ENCODE data around the gene PDPN. TPM values are rescaled to one million over a fixed set of nuclear protein-coding genes. Genes with fewer than 3 reads are reported as not detected.

PDPN gene
- total and polyA plus RNA-seq, 2 donors from 2014 or later: 4.6 to 7.4 TPM

- H3K27ac ChIP-seq (ENCODE audit: low read depth in 2 of 2, low read length in 2 of 2): no peak overlapping the region
Observed at GRCh38 chr1:13604721-13605120, 21.1 kb downstream of the PDPN start.

GRCh38 chr1:13605159-13605558, 21.5 kb downstream of the PDPN start:
- H3K27ac ChIP-seq (ENCODE audit: low read depth in 2 of 2, low read length in 2 of 2): no peak overlapping the region
- DNase-seq (no peak), FAIRE-seq (no peak)
- no peaks in the 10 kb centered on the region for H3K4me1 ChIP-seq (ENCODE audit: control insufficient read depth in 2 of 3, insufficient read depth in 2 of 3, low read depth in 1 of 3, low read length in 3 of 3)
- H3K9me3 ChIP-seq (ENCODE audit: control insufficient read depth in 2 of 3, insufficient read depth in 1 of 3, low read length in 3 of 3): no peaks in the 10 kb centered on the region
- TF ChIP-seq CTCF (IDR thresholded peaks at IDR 0.05; ENCODE audit: borderline replicate concordance, extremely low read depth, insufficient read depth): no peak
- H3K27me3 ChIP-seq (ENCODE audit: control insufficient read depth, insufficient read depth, low read length): no peaks in the 10 kb centered on the region
- H3K4me3 ChIP-seq (ENCODE audit: low read length in 3 of 3): no peak overlapping the region
- H3K36me3 ChIP-seq (ENCODE audit: control insufficient read depth in 2 of 3, insufficient read depth in 3 of 3, low read length in 3 of 3): no peaks in the 10 kb centered on the region
- intact Hi-C loops (cut with DNase I): no loop called here
- no peak overlapping the region for H3K9ac ChIP-seq (ENCODE audit: low read length in 3 of 3)

More at GRCh38 chr1:13604721-13605120, 21.1 kb downstream of the PDPN start:
- no peak for TF ChIP-seq CTCF (IDR thresholded peaks at IDR 0.05; ENCODE audit: borderline replicate concordance, extremely low read depth, insufficient read depth)
- no peaks in the 10 kb centered on the region for H3K9me3 ChIP-seq (ENCODE audit: control insufficient read depth in 2 of 3, insufficient read depth in 1 of 3, low read length in 3 of 3)
- DNase-seq (no peak), FAIRE-seq (no peak)
- no peaks in the 10 kb centered on the region for H3K27me3 ChIP-seq (ENCODE audit: control insufficient read depth, insufficient read depth, low read length)
- no peaks in the 10 kb centered on the region for H3K4me1 ChIP-seq (ENCODE audit: control insufficient read depth in 2 of 3, insufficient read depth in 2 of 3, low read depth in 1 of 3, low read length in 3 of 3)
- no peak overlapping the region for H3K9ac ChIP-seq (ENCODE audit: low read length in 3 of 3)
- no peaks in the 10 kb centered on the region for H3K36me3 ChIP-seq (ENCODE audit: control insufficient read depth in 2 of 3, insufficient read depth in 3 of 3, low read length in 3 of 3)
- no peak overlapping the region for H3K4me3 ChIP-seq (ENCODE audit: low read length in 3 of 3)
- intact Hi-C loops (cut with DNase I): no loop called here

- Histone ChIP-seq H3K4me3 (ENCODE audit: low read length in 3 of 3) (no peak overlapping the region), H3K36me3 (ENCODE audit: control insufficient read depth in 2 of 3, insufficient read depth in 3 of 3, low read length in 3 of 3) (no peaks in the 10 kb centered on the region), H3K27me3 (ENCODE audit: control insufficient read depth, insufficient read depth, low read length) (no peaks in the 10 kb centered on the region), H3K9ac (ENCODE audit: low read length in 3 of 3) (no peak overlapping the region), H3K4me1 (ENCODE audit: control insufficient read depth in 2 of 3, insufficient read depth in 2 of 3, low read depth in 1 of 3, low read length in 3 of 3) (no peaks in the 10 kb centered on the region), H3K27ac (ENCODE audit: low read depth in 2 of 2, low read length in 2 of 2) (no peak overlapping the region), H3K9me3 (ENCODE audit: control insufficient read depth in 2 of 3, insufficient read depth in 1 of 3, low read length in 3 of 3) (no peaks in the 10 kb centered on the region)
- FAIRE-seq: no peak
- intact Hi-C loops (cut with DNase I): no loop called here
- TF ChIP-seq CTCF (IDR thresholded peaks at IDR 0.05; ENCODE audit: borderline replicate concordance, extremely low read depth, insufficient read depth): no peak
- no peak for DNase-seq
Observed at GRCh38 chr1:13607002-13607401, 23.4 kb downstream of the PDPN start.

GRCh38 chr1:13616234-13616633, 32.6 kb downstream of the PDPN start:
- H3K36me3 ChIP-seq (ENCODE audit: control insufficient read depth in 2 of 3, insufficient read depth in 3 of 3, low read length in 3 of 3): no peaks in the 10 kb centered on the region
- no peak overlapping the region for H3K27ac ChIP-seq (ENCODE audit: low read depth in 2 of 2, low read length in 2 of 2)
- H3K4me1 ChIP-seq (ENCODE audit: control insufficient read depth in 2 of 3, insufficient read depth in 2 of 3, low read depth in 1 of 3, low read length in 3 of 3): no peaks in the 10 kb centered on the region
- intact Hi-C loops (cut with DNase I): no loop called here
- H3K9me3 ChIP-seq (ENCODE audit: control insufficient read depth in 2 of 3, insufficient read depth in 1 of 3, low read length in 3 of 3): no peaks in the 10 kb centered on the region
- no peak overlapping the region for H3K4me3 ChIP-seq (ENCODE audit: low read length in 3 of 3)
- no peak overlapping the region for H3K9ac ChIP-seq (ENCODE audit: low read length in 3 of 3)
- no peaks in the 10 kb centered on the region for H3K27me3 ChIP-seq (ENCODE audit: control insufficient read depth, insufficient read depth, low read length)
- DNase-seq: peak in 1 of 5 donors; percentile 24
- FAIRE-seq: no peak
- TF ChIP-seq CTCF (IDR thresholded peaks at IDR 0.05; ENCODE audit: borderline replicate concordance, extremely low read depth, insufficient read depth): no peak

All from kidney (tissue), 14 donors.